Thyroid gland (tissue), 4 donors: Measurements from ENCODE around the gene CIPC. TPM values are rescaled to one million over a fixed set of nuclear protein-coding genes. Genes with fewer than 3 reads are reported as not detected.

Source experiments
- DNase-seq, 2 donors: peaks; one replicate each; pipeline ENCODE4 v3.0.0-alpha.2; 2019
- H3K27ac ChIP-seq, 3 donors: fragments of 200-600 bp; sonication (generic); 1 replicate in 2 of 3; 2 replicates in 1 of 3; pipeline ENCODE4 v1.5.1; 2016 to 2019; ENCODE audit warnings: mild to moderate bottlenecking in 1 of 3, moderate library complexity in 1 of 3
- H3K27me3 ChIP-seq: fragments of 200-600 bp; sonication (generic); one replicate; pipeline ENCODE4 v1.5.1; 2019
- H3K36me3 ChIP-seq, 2 donors: fragments of 200-600 bp; sonication (generic); one replicate each; pipeline ENCODE4 v1.5.1; 2016 to 2019
- H3K4me1 ChIP-seq, 2 donors: fragments of 200-600 bp; sonication (generic); one replicate each; pipeline ENCODE4 v1.5.1; 2017 to 2019
- H3K4me3 ChIP-seq, 3 donors: fragments of 200-600 bp; sonication (generic); replicated peaks in 1 of 3; 1 replicate in 2 of 3; 2 replicates in 1 of 3; pipeline ENCODE4 v1.5.1; 2016; ENCODE audit warnings: mild to moderate bottlenecking in 1 of 3
- H3K9me3 ChIP-seq: fragments of 200-600 bp; sonication (generic); one replicate; pipeline ENCODE4 v1.5.1; 2017
- CTCF ChIP-seq, 6 experiments: fragments of 200-600 bp in 3 of 6; fragments of 450-650 bp in 3 of 6; sonication (generic) in 3 of 6; IDR thresholded peaks; one replicate each; pipeline ENCODE4 v1.5.1; 2016 to 2019; ENCODE audit warnings: antibody characterized with exemption in 6 of 6, mild to moderate bottlenecking in 2 of 6, inconsistent platforms in 1 of 6, moderate library complexity in 1 of 6
- POLR2A ChIP-seq, 2 donors: fragments of 450-650 bp; IDR thresholded peaks; one replicate each; pipeline ENCODE4 v1.6.1; 2017; ENCODE audit warnings: antibody characterized with exemption in 2 of 2, mild to moderate bottlenecking in 2 of 2, moderate library complexity in 1 of 2
- WGBS, 2 donors: methylation state at CpG; one replicate each; pipeline ENCODE4 v1.1.5; 2017; 5-methylcytosine and 5-hydroxymethylcytosine counted together
- intact Hi-C: fragments of 100-400 bp; cut with DNase I; formaldehyde crosslinking; loops from one replicate; pipeline ENCODE4 v1.15.1; 2023
- total RNA-seq, 4 donors: library from RNA; depleted of rRNA; stranded (reverse); fragments of >200 nt; gene quantifications; one replicate each; pipeline ENCODE4 v1.2.3, GENCODE V29; 2016

CIPC gene
- total RNA-seq, 4 donors from 2014 or later, result 37.6 to 59.5 (median 44.6) TPM

GRCh38 chr14:77092676-77093075, 5.4 kb upstream of the CIPC start:
- no peaks in the 10 kb centered on the region for H3K9me3 ChIP-seq
- DNase-seq, result no peak
- no peaks in the 10 kb centered on the region for H3K27me3 ChIP-seq
- peaks cover 20 to 24% of the 10 kb centered on the region in 2 donors for H3K4me1 ChIP-seq
- no peaks in the 10 kb centered on the region for H3K36me3 ChIP-seq
- H3K27ac ChIP-seq, result no peak overlapping the region
- TF ChIP-seq POLR2A (IDR thresholded peaks at IDR 0.05) (no peak), CTCF (IDR thresholded peaks at IDR 0.05) (no peak)
- 91% methylated on average over 3 of the region's 3 CpGs for WGBS, 2 donors
- intact Hi-C loops, result no loop called here
- no peak overlapping the region for H3K4me3 ChIP-seq

- peak; percentile 78 to 84 for DNase-seq
- intact Hi-C loops, result no loop called here
- TF ChIP-seq POLR2A (IDR thresholded peaks at IDR 0.05) (no peak), CTCF (IDR thresholded peaks at IDR 0.05) (peak; percentile 44 to 83 (median 72))
- peak overlapping the region in 1 of 3 donors; percentile 15 for H3K27ac ChIP-seq
- no peaks in the 10 kb centered on the region for H3K27me3 ChIP-seq
- no peaks in the 10 kb centered on the region for H3K9me3 ChIP-seq
- H3K36me3 ChIP-seq, result no peaks in the 10 kb centered on the region
- 22 to 24% methylated on average over 8 of the region's 8 CpGs for WGBS, 2 donors
- no peak overlapping the region for H3K4me3 ChIP-seq
- peaks cover 15 to 20% of the 10 kb centered on the region in 2 donors for H3K4me1 ChIP-seq
Observed at GRCh38 chr14:77094672-77095284, 3.3 kb upstream of the CIPC start.

GRCh38 chr14:77097006-77097699, 905 bp upstream of the CIPC start:
- Histone ChIP-seq H3K27me3 (no peaks in the 10 kb centered on the region), H3K27ac (peak overlapping the region; percentile 83 to 100 (median 99)), H3K4me1 (peaks cover 26 to 38% of the 10 kb centered on the region in 2 donors), H3K9me3 (no peaks in the 10 kb centered on the region), H3K36me3 (no peaks in the 10 kb centered on the region), H3K4me3 (peak overlapping the region; percentile 3 to 88 (median 49))
- DNase-seq, result no peak
- 2 to 4% methylated on average over 20 of the region's 20 CpGs for WGBS, 2 donors
- no peak for TF ChIP-seq CTCF (IDR thresholded peaks at IDR 0.05)
- no peak for TF ChIP-seq POLR2A (IDR thresholded peaks at IDR 0.05)
- intact Hi-C loops, result no loop called here

- peaks cover 33 to 47% of the 10 kb centered on the region in 2 donors for H3K4me1 ChIP-seq
- H3K27ac ChIP-seq, result peak overlapping the region; percentile 98 to 100 (median 99)
- intact Hi-C loops, result no loop called here
- no peaks in the 10 kb centered on the region for H3K27me3 ChIP-seq
- no peak for TF ChIP-seq POLR2A (IDR thresholded peaks at IDR 0.05)
- no peak for TF ChIP-seq CTCF (IDR thresholded peaks at IDR 0.05)
- no peaks in the 10 kb centered on the region for H3K36me3 ChIP-seq
- peak overlapping the region; percentile 72 to 97 (median 88) for H3K4me3 ChIP-seq
- DNase-seq, result peak; percentile 58
- H3K9me3 ChIP-seq, result no peaks in the 10 kb centered on the region
- WGBS, 2 donors, result 10% methylated on average over 19 to 21 of the region's 23 CpGs
Observed at GRCh38 chr14:77098529-77099353, 683 bp downstream of the CIPC start.
